Astrocyte of the spinal cord (primary cell): Measurements from ENCODE around the gene MLLT10.

Experiments used
- DNase-seq: peaks from one replicate; pipeline ENCODE4 v3.0.0; 2011; ENCODE audit warnings: low read depth, low spot score
- H3K4me3 ChIP-seq: 2 replicates; pipeline ENCODE4 v1.5.1; 2011; ENCODE audit warnings: low read depth, mild to moderate bottlenecking, low read length, moderate library complexity
- in situ Hi-C: cut with HindIII; loops from 2 replicates; pipeline ENCODE4 v1.10.0; 2017; ENCODE audit warnings: low sequenced_read_pairs
- TF ChIP-seq, protein P1 (sequence below): IDR thresholded peaks from 2 replicates; pipeline ENCODE4 v1.5.1; 2012; ENCODE audit warnings: low read depth, mild to moderate bottlenecking, low read length, inconsistent platforms

The MLLT10 gene

DNA sequence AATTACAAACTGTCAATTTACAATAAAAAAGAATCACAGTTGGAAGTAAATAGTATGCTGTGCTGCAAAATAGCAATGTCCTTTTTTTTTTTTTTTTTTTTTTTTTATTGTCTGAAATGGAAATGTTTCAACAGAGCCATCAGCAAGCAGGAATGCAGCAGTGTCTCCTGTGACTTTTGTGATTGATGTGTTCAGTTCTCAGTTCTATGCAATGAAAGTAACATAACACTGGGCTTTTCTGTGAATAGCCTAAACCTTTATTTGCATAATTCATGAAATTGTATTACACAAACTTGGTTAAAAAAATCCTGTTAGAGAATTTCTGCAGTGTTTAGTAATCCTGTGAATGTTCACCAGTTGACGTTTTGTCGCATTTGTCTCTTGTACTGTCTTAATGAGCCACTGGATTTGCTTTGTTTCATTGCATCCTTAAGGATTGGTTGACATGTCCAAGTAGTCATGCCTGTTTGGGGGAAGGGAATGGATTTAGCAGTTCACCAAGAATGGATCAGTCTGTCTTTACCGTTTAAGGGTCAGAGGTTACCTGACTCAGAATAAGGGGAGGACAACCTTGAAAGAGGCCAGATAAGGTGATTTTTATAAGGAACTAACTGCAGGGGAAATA lies 192.7 kb downstream of the MLLT10 start:
- no peak for DNase-seq
- TF ChIP-seq, protein P1, sequence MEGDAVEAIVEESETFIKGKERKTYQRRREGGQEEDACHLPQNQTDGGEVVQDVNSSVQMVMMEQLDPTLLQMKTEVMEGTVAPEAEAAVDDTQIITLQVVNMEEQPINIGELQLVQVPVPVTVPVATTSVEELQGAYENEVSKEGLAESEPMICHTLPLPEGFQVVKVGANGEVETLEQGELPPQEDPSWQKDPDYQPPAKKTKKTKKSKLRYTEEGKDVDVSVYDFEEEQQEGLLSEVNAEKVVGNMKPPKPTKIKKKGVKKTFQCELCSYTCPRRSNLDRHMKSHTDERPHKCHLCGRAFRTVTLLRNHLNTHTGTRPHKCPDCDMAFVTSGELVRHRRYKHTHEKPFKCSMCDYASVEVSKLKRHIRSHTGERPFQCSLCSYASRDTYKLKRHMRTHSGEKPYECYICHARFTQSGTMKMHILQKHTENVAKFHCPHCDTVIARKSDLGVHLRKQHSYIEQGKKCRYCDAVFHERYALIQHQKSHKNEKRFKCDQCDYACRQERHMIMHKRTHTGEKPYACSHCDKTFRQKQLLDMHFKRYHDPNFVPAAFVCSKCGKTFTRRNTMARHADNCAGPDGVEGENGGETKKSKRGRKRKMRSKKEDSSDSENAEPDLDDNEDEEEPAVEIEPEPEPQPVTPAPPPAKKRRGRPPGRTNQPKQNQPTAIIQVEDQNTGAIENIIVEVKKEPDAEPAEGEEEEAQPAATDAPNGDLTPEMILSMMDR, result no peak
- in situ Hi-C loops, result no loop called here

GRCh38 chr10:21727452-21728168 lies 193.6 kb downstream of the MLLT10 start:
- in situ Hi-C loops, result no loop called here
- TF ChIP-seq, protein P1, result no peak
- peak; percentile 25 for DNase-seq
- no peak overlapping the region for H3K4me3 ChIP-seq

More for the DNA sequence above, 192.7 kb downstream of the MLLT10 start:
- H3K4me3 ChIP-seq, result no peak overlapping the region

DNA sequence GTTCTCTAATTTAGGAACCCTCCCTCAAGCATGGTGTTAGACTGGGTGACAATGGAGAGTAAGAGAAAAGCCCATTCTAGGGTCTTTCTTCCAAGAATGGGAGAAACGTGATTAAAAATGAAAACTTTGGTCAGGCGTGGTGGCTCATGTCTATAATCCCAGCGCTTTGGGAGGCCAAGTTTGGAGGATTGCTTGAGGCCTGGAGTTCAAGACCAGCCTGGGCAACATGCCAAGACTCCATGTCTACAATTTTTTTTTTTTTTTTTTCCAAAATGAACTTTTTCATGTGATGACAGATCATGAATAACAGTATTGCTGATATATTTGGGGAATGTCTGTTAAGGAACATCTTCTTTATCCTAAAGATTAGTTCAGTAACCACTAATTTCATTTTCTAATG lies 194.6 kb downstream of the MLLT10 start:
- TF ChIP-seq, protein P1, result no peak
- DNase-seq, result no peak
- in situ Hi-C loops, result no loop called here
- H3K4me3 ChIP-seq, result no peak overlapping the region

DNA sequence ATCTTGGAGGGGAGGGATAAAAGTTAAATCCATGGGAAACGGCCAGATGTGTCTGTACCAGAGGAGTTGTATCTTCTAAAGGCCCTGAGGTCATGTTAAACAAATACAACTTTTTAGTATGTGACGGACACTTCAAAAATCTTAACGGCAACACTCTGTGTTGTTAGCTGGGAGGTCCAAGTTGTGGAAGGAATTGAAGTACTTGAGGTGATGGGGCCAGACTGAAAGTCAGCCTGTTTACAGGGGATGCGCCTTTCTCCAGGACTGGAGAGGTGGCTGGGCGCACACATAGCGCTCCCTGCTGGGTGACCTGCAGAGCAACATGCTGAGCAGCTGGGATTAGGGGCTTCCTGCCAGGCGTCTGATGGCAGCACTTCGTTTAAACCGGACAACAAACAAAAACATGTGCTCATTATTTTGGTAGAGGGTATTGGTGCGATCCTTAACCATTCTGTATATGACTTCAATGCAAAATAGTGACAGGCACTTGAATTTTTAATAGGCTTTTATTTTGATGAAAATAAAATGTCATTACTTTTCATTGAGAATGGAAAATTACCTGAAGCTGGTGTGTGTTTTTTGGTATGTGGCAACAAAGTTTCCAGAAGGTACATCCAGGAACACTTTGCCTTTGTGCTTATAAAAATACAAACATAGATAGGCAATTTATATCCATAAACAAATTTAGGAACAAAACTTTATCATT lies 198.2 kb downstream of the MLLT10 start:
- TF ChIP-seq, protein P1, result peak; percentile 96
- in situ Hi-C loops, result no loop called here
- no peak overlapping the region for H3K4me3 ChIP-seq
- DNase-seq, result peak; percentile 82

- in situ Hi-C loops, result no loop called here
- DNase-seq, result no peak
- H3K4me3 ChIP-seq, result no peak overlapping the region
- TF ChIP-seq, protein P1, result no peak
Observed at GRCh38 chr10:21733710-21734109, 199.7 kb downstream of the MLLT10 start.

- TF ChIP-seq, protein P1, result no peak
- in situ Hi-C loops, result no loop called here
- DNase-seq, result no peak
- H3K4me3 ChIP-seq, result no peak overlapping the region
Observed at GRCh38 chr10:21737106-21737505, 203.1 kb downstream of the MLLT10 start.
